ENCODE measurements around the gene LDHAL6B. TPM values are rescaled to one million over a fixed set of nuclear protein-coding genes. Genes with fewer than 3 reads are reported as not detected.

Gene LDHAL6B
- total RNA-seq (2021) (not detected in 3 replicates), Bru-seq, nascent RNA (not detected)
- long read RNA-seq, experiment 1, result 0 reads
- long read RNA-seq, experiment 2, result 0 reads
- long read RNA-seq, experiment 3, result 0 reads

DNA sequence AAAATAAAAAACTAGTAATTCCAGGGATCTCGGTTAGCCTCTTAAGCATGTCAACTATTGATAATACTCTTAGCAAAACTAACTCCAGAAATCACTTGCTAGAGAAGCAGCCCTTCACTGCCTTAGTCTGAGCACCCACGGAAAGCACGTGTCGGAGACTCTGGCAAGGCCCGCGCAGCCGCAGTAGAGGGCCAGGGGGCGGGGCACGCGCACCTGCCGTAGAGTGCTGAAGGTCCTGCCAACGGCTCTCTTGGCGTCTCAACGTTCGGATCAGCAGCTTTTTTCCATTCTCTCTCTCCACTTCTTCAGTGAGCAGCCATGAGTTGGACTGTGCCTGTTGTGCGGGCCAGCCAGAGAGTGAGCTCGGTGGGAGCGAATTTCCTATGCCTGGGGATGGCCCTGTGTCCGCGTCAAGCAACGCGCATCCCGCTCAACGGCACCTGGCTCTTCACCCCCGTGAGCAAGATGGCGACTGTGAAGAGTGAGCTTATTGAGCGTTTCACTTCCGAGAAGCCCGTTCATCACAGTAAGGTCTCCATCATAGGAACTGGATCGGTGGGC, at the start of gene LDHAL6B:
LDHAL6B (plus strand) TSS at position 221 of the 561 bp plus-strand sequence; CDS start at position 319, 98 bp downstream.
- Mint-ChIP-seq H3K4me3 (no peak within 1 kb of the TSS), H3K27me3 (ENCODE audit: low read depth) (no peaks in the 10 kb centered on the region), H3K36me3 (peaks cover 50% of the 10 kb centered on the region), H3K27ac (no peak within 1 kb of the TSS), H3K4me1 (no peaks in the 10 kb centered on the region), H3K9me3 (no peaks in the 10 kb centered on the region)
- ChIA-PET CTCF (no interaction called here), POLR2A (no interaction called here)
- no peak for TF ChIP-seq KAT7 (CRISPR knock-in tag; IDR thresholded peaks at IDR 0.05; ENCODE audit: borderline replicate concordance)
- TF ChIP-seq ETV6 (CRISPR knock-in tag; IDR thresholded peaks at IDR 0.05), result no peak
- TF ChIP-seq, protein P1, sequence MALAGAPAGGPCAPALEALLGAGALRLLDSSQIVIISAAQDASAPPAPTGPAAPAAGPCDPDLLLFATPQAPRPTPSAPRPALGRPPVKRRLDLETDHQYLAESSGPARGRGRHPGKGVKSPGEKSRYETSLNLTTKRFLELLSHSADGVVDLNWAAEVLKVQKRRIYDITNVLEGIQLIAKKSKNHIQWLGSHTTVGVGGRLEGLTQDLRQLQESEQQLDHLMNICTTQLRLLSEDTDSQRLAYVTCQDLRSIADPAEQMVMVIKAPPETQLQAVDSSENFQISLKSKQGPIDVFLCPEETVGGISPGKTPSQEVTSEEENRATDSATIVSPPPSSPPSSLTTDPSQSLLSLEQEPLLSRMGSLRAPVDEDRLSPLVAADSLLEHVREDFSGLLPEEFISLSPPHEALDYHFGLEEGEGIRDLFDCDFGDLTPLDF (CRISPR knock-in tag; IDR thresholded peaks at IDR 0.05), result no peak
- TF ChIP-seq ZBTB21 (CRISPR knock-in tag; IDR thresholded peaks at IDR 0.05; ENCODE audit: borderline replicate concordance), result no peak
- TF ChIP-seq ZNF138 (CRISPR knock-in tag; conservative IDR thresholded peaks at IDR 0.05), result no peak
- no peak for TF ChIP-seq NR2C2 (CRISPR knock-in tag; IDR thresholded peaks at IDR 0.05)
- TF ChIP-seq FOXK1 (CRISPR knock-in tag; IDR thresholded peaks at IDR 0.05), result no peak
- ATAC-seq (no peak), DNase-seq (ENCODE audit: low spot score) (no peak)

DNA sequence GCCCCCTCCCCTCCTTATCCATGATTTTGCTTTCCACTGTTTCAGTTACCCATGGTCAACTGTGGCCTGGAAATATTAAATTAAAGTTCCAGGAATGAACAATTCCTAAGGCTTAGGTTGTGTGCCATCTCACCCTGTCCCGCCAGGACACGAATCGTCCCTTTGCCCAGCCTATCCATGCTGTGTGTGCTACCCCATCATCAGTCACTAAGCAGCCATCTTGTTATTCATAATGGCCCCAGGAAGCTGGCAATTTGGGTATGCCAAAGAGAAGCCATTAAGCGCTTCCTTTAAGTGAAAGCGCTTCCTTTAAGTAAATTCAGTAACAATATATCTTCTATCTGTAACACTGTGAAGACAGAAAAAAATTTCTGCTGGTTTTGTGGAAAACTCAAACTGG, 49.2 kb upstream of the LDHAL6B start:
- DNase-seq (ENCODE audit: low spot score) (no peak), ATAC-seq (no peak)
- Mint-ChIP-seq H3K9me3 (no peaks in the 10 kb centered on the region), H3K27ac (no peak overlapping the region), H3K4me3 (no peak overlapping the region), H3K36me3 (peaks cover 57% of the 10 kb centered on the region), H3K27me3 (ENCODE audit: low read depth) (no peaks in the 10 kb centered on the region), H3K4me1 (0 out of 2 replicates have a peak, but pooled peaks cover 3% of the 10 kb centered on the region)
- POLR2A ChIA-PET, result no interaction called here
- CTCF ChIA-PET, result interaction anchor here (1.2 kb wide), 1 partner anchor 177 kb away, joined by 4 read pairs; no protein-coding TSS in a partner anchor
- TF ChIP-seq, protein P2, sequence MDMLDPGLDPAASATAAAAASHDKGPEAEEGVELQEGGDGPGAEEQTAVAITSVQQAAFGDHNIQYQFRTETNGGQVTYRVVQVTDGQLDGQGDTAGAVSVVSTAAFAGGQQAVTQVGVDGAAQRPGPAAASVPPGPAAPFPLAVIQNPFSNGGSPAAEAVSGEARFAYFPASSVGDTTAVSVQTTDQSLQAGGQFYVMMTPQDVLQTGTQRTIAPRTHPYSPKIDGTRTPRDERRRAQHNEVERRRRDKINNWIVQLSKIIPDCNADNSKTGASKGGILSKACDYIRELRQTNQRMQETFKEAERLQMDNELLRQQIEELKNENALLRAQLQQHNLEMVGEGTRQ (CRISPR knock-in tag; IDR thresholded peaks at IDR 0.05), result no peak
- TF ChIP-seq, protein P3, sequence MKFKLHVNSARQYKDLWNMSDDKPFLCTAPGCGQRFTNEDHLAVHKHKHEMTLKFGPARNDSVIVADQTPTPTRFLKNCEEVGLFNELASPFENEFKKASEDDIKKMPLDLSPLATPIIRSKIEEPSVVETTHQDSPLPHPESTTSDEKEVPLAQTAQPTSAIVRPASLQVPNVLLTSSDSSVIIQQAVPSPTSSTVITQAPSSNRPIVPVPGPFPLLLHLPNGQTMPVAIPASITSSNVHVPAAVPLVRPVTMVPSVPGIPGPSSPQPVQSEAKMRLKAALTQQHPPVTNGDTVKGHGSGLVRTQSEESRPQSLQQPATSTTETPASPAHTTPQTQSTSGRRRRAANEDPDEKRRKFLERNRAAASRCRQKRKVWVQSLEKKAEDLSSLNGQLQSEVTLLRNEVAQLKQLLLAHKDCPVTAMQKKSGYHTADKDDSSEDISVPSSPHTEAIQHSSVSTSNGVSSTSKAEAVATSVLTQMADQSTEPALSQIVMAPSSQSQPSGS (CRISPR knock-in tag; IDR thresholded peaks at IDR 0.05; ENCODE audit: borderline replicate concordance, low read depth), result no peak
- TF ChIP-seq, protein P4, sequence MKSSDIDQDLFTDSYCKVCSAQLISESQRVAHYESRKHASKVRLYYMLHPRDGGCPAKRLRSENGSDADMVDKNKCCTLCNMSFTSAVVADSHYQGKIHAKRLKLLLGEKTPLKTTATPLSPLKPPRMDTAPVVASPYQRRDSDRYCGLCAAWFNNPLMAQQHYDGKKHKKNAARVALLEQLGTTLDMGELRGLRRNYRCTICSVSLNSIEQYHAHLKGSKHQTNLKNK (CRISPR knock-in tag; IDR thresholded peaks at IDR 0.05), result no peak
- TF ChIP-seq, protein P5, sequence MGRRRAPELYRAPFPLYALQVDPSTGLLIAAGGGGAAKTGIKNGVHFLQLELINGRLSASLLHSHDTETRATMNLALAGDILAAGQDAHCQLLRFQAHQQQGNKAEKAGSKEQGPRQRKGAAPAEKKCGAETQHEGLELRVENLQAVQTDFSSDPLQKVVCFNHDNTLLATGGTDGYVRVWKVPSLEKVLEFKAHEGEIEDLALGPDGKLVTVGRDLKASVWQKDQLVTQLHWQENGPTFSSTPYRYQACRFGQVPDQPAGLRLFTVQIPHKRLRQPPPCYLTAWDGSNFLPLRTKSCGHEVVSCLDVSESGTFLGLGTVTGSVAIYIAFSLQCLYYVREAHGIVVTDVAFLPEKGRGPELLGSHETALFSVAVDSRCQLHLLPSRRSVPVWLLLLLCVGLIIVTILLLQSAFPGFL (CRISPR knock-in tag; IDR thresholded peaks at IDR 0.05; ENCODE audit: borderline replicate concordance), result no peak
- TF ChIP-seq, protein P6, sequence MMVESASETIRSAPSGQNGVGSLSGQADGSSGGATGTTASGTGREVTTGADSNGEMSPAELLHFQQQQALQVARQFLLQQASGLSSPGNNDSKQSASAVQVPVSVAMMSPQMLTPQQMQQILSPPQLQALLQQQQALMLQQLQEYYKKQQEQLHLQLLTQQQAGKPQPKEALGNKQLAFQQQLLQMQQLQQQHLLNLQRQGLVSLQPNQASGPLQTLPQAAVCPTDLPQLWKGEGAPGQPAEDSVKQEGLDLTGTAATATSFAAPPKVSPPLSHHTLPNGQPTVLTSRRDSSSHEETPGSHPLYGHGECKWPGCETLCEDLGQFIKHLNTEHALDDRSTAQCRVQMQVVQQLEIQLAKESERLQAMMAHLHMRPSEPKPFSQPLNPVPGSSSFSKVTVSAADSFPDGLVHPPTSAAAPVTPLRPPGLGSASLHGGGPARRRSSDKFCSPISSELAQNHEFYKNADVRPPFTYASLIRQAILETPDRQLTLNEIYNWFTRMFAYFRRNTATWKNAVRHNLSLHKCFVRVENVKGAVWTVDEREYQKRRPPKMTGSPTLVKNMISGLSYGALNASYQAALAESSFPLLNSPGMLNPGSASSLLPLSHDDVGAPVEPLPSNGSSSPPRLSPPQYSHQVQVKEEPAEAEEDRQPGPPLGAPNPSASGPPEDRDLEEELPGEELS (CRISPR knock-in tag; IDR thresholded peaks at IDR 0.05), result no peak
- TF ChIP-seq, protein P7, sequence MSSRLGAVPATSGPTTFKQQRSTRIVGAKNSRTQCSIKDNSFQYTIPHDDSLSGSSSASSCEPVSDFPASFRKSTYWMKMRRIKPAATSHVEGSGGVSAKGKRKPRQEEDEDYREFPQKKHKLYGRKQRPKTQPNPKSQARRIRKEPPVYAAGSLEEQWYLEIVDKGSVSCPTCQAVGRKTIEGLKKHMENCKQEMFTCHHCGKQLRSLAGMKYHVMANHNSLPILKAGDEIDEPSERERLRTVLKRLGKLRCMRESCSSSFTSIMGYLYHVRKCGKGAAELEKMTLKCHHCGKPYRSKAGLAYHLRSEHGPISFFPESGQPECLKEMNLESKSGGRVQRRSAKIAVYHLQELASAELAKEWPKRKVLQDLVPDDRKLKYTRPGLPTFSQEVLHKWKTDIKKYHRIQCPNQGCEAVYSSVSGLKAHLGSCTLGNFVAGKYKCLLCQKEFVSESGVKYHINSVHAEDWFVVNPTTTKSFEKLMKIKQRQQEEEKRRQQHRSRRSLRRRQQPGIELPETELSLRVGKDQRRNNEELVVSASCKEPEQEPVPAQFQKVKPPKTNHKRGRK (CRISPR knock-in tag; IDR thresholded peaks at IDR 0.05; ENCODE audit: borderline replicate concordance), result no peak
- TF ChIP-seq TEAD4 (CRISPR knock-in tag; IDR thresholded peaks at IDR 0.05) (no peak), MXD4 (CRISPR knock-in tag; IDR thresholded peaks at IDR 0.05; ENCODE audit: borderline replicate concordance) (no peak)
- TF ChIP-seq, protein P8, sequence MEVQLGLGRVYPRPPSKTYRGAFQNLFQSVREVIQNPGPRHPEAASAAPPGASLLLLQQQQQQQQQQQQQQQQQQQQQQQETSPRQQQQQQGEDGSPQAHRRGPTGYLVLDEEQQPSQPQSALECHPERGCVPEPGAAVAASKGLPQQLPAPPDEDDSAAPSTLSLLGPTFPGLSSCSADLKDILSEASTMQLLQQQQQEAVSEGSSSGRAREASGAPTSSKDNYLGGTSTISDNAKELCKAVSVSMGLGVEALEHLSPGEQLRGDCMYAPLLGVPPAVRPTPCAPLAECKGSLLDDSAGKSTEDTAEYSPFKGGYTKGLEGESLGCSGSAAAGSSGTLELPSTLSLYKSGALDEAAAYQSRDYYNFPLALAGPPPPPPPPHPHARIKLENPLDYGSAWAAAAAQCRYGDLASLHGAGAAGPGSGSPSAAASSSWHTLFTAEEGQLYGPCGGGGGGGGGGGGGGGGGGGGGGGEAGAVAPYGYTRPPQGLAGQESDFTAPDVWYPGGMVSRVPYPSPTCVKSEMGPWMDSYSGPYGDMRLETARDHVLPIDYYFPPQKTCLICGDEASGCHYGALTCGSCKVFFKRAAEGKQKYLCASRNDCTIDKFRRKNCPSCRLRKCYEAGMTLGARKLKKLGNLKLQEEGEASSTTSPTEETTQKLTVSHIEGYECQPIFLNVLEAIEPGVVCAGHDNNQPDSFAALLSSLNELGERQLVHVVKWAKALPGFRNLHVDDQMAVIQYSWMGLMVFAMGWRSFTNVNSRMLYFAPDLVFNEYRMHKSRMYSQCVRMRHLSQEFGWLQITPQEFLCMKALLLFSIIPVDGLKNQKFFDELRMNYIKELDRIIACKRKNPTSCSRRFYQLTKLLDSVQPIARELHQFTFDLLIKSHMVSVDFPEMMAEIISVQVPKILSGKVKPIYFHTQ (CRISPR knock-in tag; IDR thresholded peaks at IDR 0.05), result no peak
- TF ChIP-seq, protein P9, sequence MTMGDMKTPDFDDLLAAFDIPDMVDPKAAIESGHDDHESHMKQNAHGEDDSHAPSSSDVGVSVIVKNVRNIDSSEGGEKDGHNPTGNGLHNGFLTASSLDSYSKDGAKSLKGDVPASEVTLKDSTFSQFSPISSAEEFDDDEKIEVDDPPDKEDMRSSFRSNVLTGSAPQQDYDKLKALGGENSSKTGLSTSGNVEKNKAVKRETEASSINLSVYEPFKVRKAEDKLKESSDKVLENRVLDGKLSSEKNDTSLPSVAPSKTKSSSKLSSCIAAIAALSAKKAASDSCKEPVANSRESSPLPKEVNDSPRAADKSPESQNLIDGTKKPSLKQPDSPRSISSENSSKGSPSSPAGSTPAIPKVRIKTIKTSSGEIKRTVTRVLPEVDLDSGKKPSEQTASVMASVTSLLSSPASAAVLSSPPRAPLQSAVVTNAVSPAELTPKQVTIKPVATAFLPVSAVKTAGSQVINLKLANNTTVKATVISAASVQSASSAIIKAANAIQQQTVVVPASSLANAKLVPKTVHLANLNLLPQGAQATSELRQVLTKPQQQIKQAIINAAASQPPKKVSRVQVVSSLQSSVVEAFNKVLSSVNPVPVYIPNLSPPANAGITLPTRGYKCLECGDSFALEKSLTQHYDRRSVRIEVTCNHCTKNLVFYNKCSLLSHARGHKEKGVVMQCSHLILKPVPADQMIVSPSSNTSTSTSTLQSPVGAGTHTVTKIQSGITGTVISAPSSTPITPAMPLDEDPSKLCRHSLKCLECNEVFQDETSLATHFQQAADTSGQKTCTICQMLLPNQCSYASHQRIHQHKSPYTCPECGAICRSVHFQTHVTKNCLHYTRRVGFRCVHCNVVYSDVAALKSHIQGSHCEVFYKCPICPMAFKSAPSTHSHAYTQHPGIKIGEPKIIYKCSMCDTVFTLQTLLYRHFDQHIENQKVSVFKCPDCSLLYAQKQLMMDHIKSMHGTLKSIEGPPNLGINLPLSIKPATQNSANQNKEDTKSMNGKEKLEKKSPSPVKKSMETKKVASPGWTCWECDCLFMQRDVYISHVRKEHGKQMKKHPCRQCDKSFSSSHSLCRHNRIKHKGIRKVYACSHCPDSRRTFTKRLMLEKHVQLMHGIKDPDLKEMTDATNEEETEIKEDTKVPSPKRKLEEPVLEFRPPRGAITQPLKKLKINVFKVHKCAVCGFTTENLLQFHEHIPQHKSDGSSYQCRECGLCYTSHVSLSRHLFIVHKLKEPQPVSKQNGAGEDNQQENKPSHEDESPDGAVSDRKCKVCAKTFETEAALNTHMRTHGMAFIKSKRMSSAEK (CRISPR knock-in tag; IDR thresholded peaks at IDR 0.05; ENCODE audit: borderline replicate concordance), result no peak
